HCT116 (cell line): ENCODE measurements around the gene EEF1A2. TPM values are rescaled to one million over a fixed set of nuclear protein-coding genes. Genes with fewer than 3 reads are reported as not detected.

Experiments used
- ATAC-seq: fragments of 200-7000 bp; cut with Tn5 transposase; 2 replicates; pipeline ENCODE4 v1.9.1; 2020; ENCODE audit warnings: mild to moderate bottlenecking, moderate library complexity
- BruUV-seq: library from RNA; stranded (reverse); fragments of 400-500 nt; replicated peaks from 2 replicates; lab custom pipeline; 2021; lab: Mats Ljungman, UMichigan
- CTCF ChIA-PET: fragments of 300-600 bp; sonication (Branson Sonifier 250); formaldehyde crosslinking; loops from one replicate; lab custom pipeline; 2021; ENCODE audit warnings: antibody characterized with exemption; lab: Charles Lee
- POLR2A ChIA-PET: fragments of 300-600, 350-600 bp; sonication (Branson Sonifier 250); formaldehyde crosslinking; loops from one replicate; lab custom pipeline; 2021; ENCODE audit warnings: antibody characterized with exemption; lab: Charles Lee
- RAD21 ChIA-PET, 2 experiments: fragments of 300-600 bp; sonication (Branson Sonifier 250); formaldehyde crosslinking; loops; one replicate each; lab custom pipeline; 2023; ENCODE audit warnings: low total read pairs in 2 of 2; ENCODE audit not compliant: uncharacterized antibody in 2 of 2, unreplicated experiment in 2 of 2, low non-redundant PET in 1 of 2; lab: Charles Lee
- DNase-seq: peaks from one replicate; pipeline ENCODE4 v3.0.0-alpha.2; 2010; ENCODE audit warnings: low read depth, low spot score
- H2AFZ ChIP-seq: fragments of 200-600 bp; shearing (Covaris generic), sonication (generic); 2 replicates; pipeline ENCODE4 v1.6.1; 2017; ENCODE audit warnings: low read depth, mixed run types, mixed read lengths, antibody characterized with exemption, low read length; ENCODE audit not compliant: poor library complexity, severe bottlenecking
- H3K27ac ChIP-seq: 2 replicates; pipeline ENCODE4 v1.5.1; 2012; ENCODE audit warnings: low read depth, low read length
- H3K27me3 ChIP-seq: fragments of 200-600 bp; sonication (generic); 2 replicates; pipeline ENCODE4 v1.6.1; 2016; ENCODE audit warnings: mixed run types, low read length, mixed read lengths; ENCODE audit not compliant: insufficient read depth
- H3K36me3 ChIP-seq, 2 experiments: fragments of 200-500 bp in 1 of 2; fragments of 200-600 bp in 1 of 2; sonication (Bioruptor generic) in 1 of 2; sonication (generic) in 1 of 2; 2 replicates each; pipeline versions ENCODE4 v1.5.1 to v1.6.1; 2014 to 2016; ENCODE audit warnings: low read length in 2 of 2, inconsistent platforms in 1 of 2, mixed read lengths in 1 of 2, mixed run types in 1 of 2; ENCODE audit not compliant: insufficient read depth in 2 of 2, control insufficient read depth in 1 of 2
- H3K4me1 ChIP-seq, 2 experiments: fragments of 200-600 bp in 1 of 2; sonication (generic) in 1 of 2; 2 replicates each; pipeline versions ENCODE4 v1.5.1 to v1.6.1; 2012 to 2017; ENCODE audit warnings: low read length in 2 of 2, inconsistent platforms in 1 of 2, mild to moderate bottlenecking in 1 of 2, mixed read lengths in 1 of 2, mixed run types in 1 of 2, moderate library complexity in 1 of 2; ENCODE audit not compliant: insufficient read depth in 2 of 2, control insufficient read depth in 1 of 2
- H3K4me2 ChIP-seq: fragments of 200-600 bp; sonication (generic); 2 replicates; pipeline ENCODE4 v1.6.1; 2017; ENCODE audit warnings: mixed run types, low read length, mixed read lengths
- H3K4me3 ChIP-seq, 2 experiments: fragments of 200-600 bp in 1 of 2; sonication (generic) in 1 of 2; replicated peaks in 1 of 2; 2 replicates each; pipeline ENCODE4 v1.5.1; 2011 to 2016; ENCODE audit warnings: low read length in 2 of 2, control low read depth in 1 of 2, low read depth in 1 of 2, mild to moderate bottlenecking in 1 of 2, mixed read lengths in 1 of 2, mixed run types in 1 of 2
- H3K79me2 ChIP-seq: fragments of 200-600 bp; sonication (generic); 2 replicates; pipeline ENCODE4 v1.6.1; 2017; ENCODE audit warnings: mild to moderate bottlenecking, mixed run types, low read length, moderate library complexity, mixed read lengths; ENCODE audit not compliant: insufficient read depth
- H3K9ac ChIP-seq: fragments of 200-600 bp; sonication (generic); 2 replicates; pipeline ENCODE4 v1.6.1; 2016; ENCODE audit warnings: low read length, mixed read lengths
- H3K9me2 ChIP-seq: fragments of 200-600 bp; sonication (generic), shearing (Covaris generic); 2 replicates; pipeline ENCODE4 v1.6.1; 2017; ENCODE audit warnings: mixed run types, mild to moderate bottlenecking, moderate library complexity; ENCODE audit not compliant: insufficient read depth
- H3K9me3 ChIP-seq, 2 experiments: fragments of 200-500 bp in 1 of 2; fragments of 200-600 bp in 1 of 2; sonication (Bioruptor generic) in 1 of 2; sonication (generic) in 1 of 2; 2 replicates each; pipeline ENCODE4 v1.6.1; 2014 to 2017; ENCODE audit warnings: low read length in 2 of 2, mixed read lengths in 2 of 2, inconsistent platforms in 1 of 2, low read depth in 1 of 2, mild to moderate bottlenecking in 1 of 2, mixed run types in 1 of 2, moderate library complexity in 1 of 2; ENCODE audit not compliant: control insufficient read depth in 1 of 2, insufficient read depth in 1 of 2
- H4K20me1 ChIP-seq: fragments of 200-600 bp; sonication (generic), shearing (Covaris generic); 2 replicates; pipeline ENCODE4 v1.6.1; 2017; ENCODE audit warnings: mixed run types, mild to moderate bottlenecking, moderate library complexity; ENCODE audit not compliant: insufficient read depth
- ATF3 ChIP-seq: IDR thresholded peaks from 2 replicates; pipeline ENCODE4 v1.6.1; 2012
- CBX3 ChIP-seq: IDR thresholded peaks from 2 replicates; pipeline ENCODE4 v1.6.1; 2012; ENCODE audit warnings: low read depth
- CEBPB ChIP-seq: IDR thresholded peaks from 2 replicates; pipeline ENCODE4 v1.6.1; 2012; ENCODE audit warnings: low read depth
- CTCF ChIP-seq, 3 experiments: fragments of 200-600 bp in 1 of 3; sonication (generic) in 1 of 3; IDR thresholded peaks in 2 of 3; conservative IDR thresholded peaks in 1 of 3; 2 replicates each; pipeline ENCODE4 v1.5.1; 2012 to 2017; ENCODE audit warnings: low read depth in 2 of 3, low read length in 2 of 3, antibody characterized with exemption in 1 of 3, borderline replicate concordance in 1 of 3, control low read depth in 1 of 3, mild to moderate bottlenecking in 1 of 3, mixed read lengths in 1 of 3, mixed run types in 1 of 3, moderate library complexity in 1 of 3; ENCODE audit not compliant: insufficient read depth in 1 of 3
- EZH2 ChIP-seq: fragments of 200-600 bp; sonication (generic); IDR thresholded peaks from 2 replicates; pipeline ENCODE4 v1.6.1; 2017; ENCODE audit warnings: antibody characterized with exemption, mixed run types
- FOSL1 ChIP-seq: IDR thresholded peaks from 2 replicates; pipeline ENCODE4 v1.6.1; 2012; ENCODE audit warnings: low read depth
- MAX ChIP-seq: IDR thresholded peaks from 2 replicates; pipeline ENCODE4 v1.6.1; 2012
- POLR2AphosphoS5 ChIP-seq: IDR thresholded peaks from 2 replicates; pipeline ENCODE4 v1.6.1; 2011; ENCODE audit warnings: mild to moderate bottlenecking, low read depth, low read length, moderate library complexity
- SIN3A ChIP-seq: IDR thresholded peaks from 2 replicates; pipeline ENCODE4 v1.6.1; 2012; ENCODE audit warnings: low read depth
- SRF ChIP-seq: IDR thresholded peaks from 2 replicates; pipeline ENCODE4 v1.6.1; 2012; ENCODE audit warnings: low read depth
- TCF7L2 ChIP-seq: IDR thresholded peaks from 2 replicates; pipeline ENCODE4 v1.7.0; 2011; ENCODE audit warnings: borderline replicate concordance, inconsistent platforms; ENCODE audit not compliant: insufficient read depth, insufficient read length; ENCODE audit errors: extremely low read depth
- YY1 ChIP-seq: IDR thresholded peaks from 2 replicates; pipeline ENCODE4 v1.6.1; 2011; ENCODE audit warnings: low read length, low read depth, moderate library complexity, mild to moderate bottlenecking; ENCODE audit not compliant: insufficient replicate concordance; ENCODE audit errors: extremely low read depth
- ZNF274 ChIP-seq: fragments of 200-500 bp; sonication (Bioruptor generic); IDR thresholded peaks from 2 replicates; pipeline ENCODE4 v1.6.1; 2014; ENCODE audit warnings: mild to moderate bottlenecking, low read depth, low read length, inconsistent platforms
- intact Hi-C: fragments of 100-400 bp; cut with micrococcal nuclease; formaldehyde crosslinking; loops from 2 replicates; pipeline ENCODE4 v1.10.0; 2022
- total RNA-seq: library from RNA; stranded (reverse); gene quantifications from one replicate; pipeline ENCODE4 v1.2.1, GENCODE V29; 2021; ENCODE audit not compliant: unreplicated experiment

The EEF1A2 gene
- total RNA-seq, 1 experiment from 2014 or later, result 454 TPM

GRCh38 chr20:63532449-63532971 lies 33.6 kb upstream of the EEF1A2 start:
- H3K79me2 ChIP-seq, result no peaks in the 10 kb centered on the region
- H3K4me1 ChIP-seq, result peaks cover 25 to 38% of the 10 kb centered on the region in 2 experiments
- intact Hi-C loops, result loop anchor here (10.0 kb wide), 1 partner anchor 98 kb away; no protein-coding TSS in a partner anchor
- DNase-seq (no peak), ATAC-seq (no peak)
- H3K4me2 ChIP-seq, result no peak overlapping the region
- ChIA-PET CTCF (no interaction called here), POLR2A (interaction anchor here (2.4 kb wide), 1 partner anchor 12 kb away, joined by 7 read pairs; the partner anchor contains the start of gene PPDPF), RAD21 (no interaction called here)
- H4K20me1 ChIP-seq, result no peaks in the 10 kb centered on the region
- no peak overlapping the region for H2AFZ ChIP-seq
- no peak overlapping the region for H3K4me3 ChIP-seq
- no peaks in the 10 kb centered on the region for H3K9me3 ChIP-seq
- H3K36me3 ChIP-seq, result no peaks in the 10 kb centered on the region
- TF ChIP-seq CTCF (IDR thresholded peaks at IDR 0.05 in 2 of 3, conservative IDR thresholded peaks at IDR 0.05 in 1 of 3; ENCODE audit: borderline replicate concordance in 1 of 3, insufficient read depth in 1 of 3, low read depth in 2 of 3, low read length in 2 of 3), result no peak
- TF ChIP-seq TCF7L2, result no peak
- no peak overlapping the region for H3K27ac ChIP-seq
- no peak overlapping the region for H3K9ac ChIP-seq
- no peaks in the 10 kb centered on the region for H3K27me3 ChIP-seq
- BruUV-seq, result no TSS peak
- H3K9me2 ChIP-seq, result no peaks in the 10 kb centered on the region

- CTCF ChIA-PET, result interaction anchor here (0.7 to 1.6 kb wide), 2 partner anchors 11 to 448 kb away, joined by 3 read pairs; no protein-coding TSS in a partner anchor
- H3K36me3 ChIP-seq, result no peaks in the 10 kb centered on the region
- TF ChIP-seq SIN3A (no peak), POLR2AphosphoS5 (no peak), ZNF274 (no peak), CTCF (IDR thresholded peaks at IDR 0.05 in 2 of 3, conservative IDR thresholded peaks at IDR 0.05 in 1 of 3; ENCODE audit: borderline replicate concordance in 1 of 3, insufficient read depth in 1 of 3, low read depth in 2 of 3, low read length in 2 of 3) (no peak), MAX (no peak), CBX3 (no peak), EZH2 (no peak), FOSL1 (no peak), YY1 (no peak), ATF3 (no peak), SRF (no peak), CEBPB (no peak)
Observed at GRCh38 chr20:63531686-63532448, 33.0 kb upstream of the EEF1A2 start.

More at GRCh38 chr20:63531686-63532448, 33.0 kb upstream of the EEF1A2 start:
- POLR2A ChIA-PET, result interaction anchor here (2.4 kb wide), 1 partner anchor 11 kb away, joined by 7 read pairs; the partner anchor contains the start of gene PPDPF
- Histone ChIP-seq H3K27ac (no peak overlapping the region), H3K4me3 (no peak overlapping the region), H3K27me3 (no peaks in the 10 kb centered on the region), H2AFZ (no peak overlapping the region), H3K9me3 (no peaks in the 10 kb centered on the region), H3K9ac (no peak overlapping the region), H4K20me1 (no peaks in the 10 kb centered on the region), H3K4me1 (peaks cover 23 to 32% of the 10 kb centered on the region in 2 experiments), H3K79me2 (no peaks in the 10 kb centered on the region), H3K4me2 (no peak overlapping the region), H3K9me2 (no peaks in the 10 kb centered on the region)
- RAD21 ChIA-PET, result no interaction called here
- no TSS peak for BruUV-seq
- DNase-seq (no peak), ATAC-seq (no peak)
- intact Hi-C loops, result loop anchor here (10.0 kb wide), 1 partner anchor 97 kb away; no protein-coding TSS in a partner anchor
